HCT116 (cell line): ENCODE measurements around the gene AFDN. TPM values are rescaled to one million over a fixed set of nuclear protein-coding genes. Genes with fewer than 3 reads are reported as not detected.

Experiments
- ATAC-seq: fragments of 200-7000 bp; cut with Tn5 transposase; 2 replicates; pipeline ENCODE4 v1.9.1; 2020; ENCODE audit warnings: mild to moderate bottlenecking, moderate library complexity
- BruUV-seq: library from RNA; stranded (reverse); fragments of 400-500 nt; replicated peaks from 2 replicates; lab custom pipeline; 2021; lab: Mats Ljungman, UMichigan
- CTCF ChIA-PET: fragments of 300-600 bp; sonication (Branson Sonifier 250); formaldehyde crosslinking; loops from one replicate; lab custom pipeline; 2021; ENCODE audit warnings: antibody characterized with exemption; lab: Charles Lee
- POLR2A ChIA-PET: fragments of 300-600, 350-600 bp; sonication (Branson Sonifier 250); formaldehyde crosslinking; loops from one replicate; lab custom pipeline; 2021; ENCODE audit warnings: antibody characterized with exemption; lab: Charles Lee
- RAD21 ChIA-PET, 2 experiments: fragments of 300-600 bp; sonication (Branson Sonifier 250); formaldehyde crosslinking; loops; one replicate each; lab custom pipeline; 2023; ENCODE audit warnings: low total read pairs in 2 of 2; ENCODE audit not compliant: uncharacterized antibody in 2 of 2, unreplicated experiment in 2 of 2, low non-redundant PET in 1 of 2; lab: Charles Lee
- DNase-seq: peaks from one replicate; pipeline ENCODE4 v3.0.0-alpha.2; 2010; ENCODE audit warnings: low read depth, low spot score
- H2AFZ ChIP-seq: fragments of 200-600 bp; shearing (Covaris generic), sonication (generic); 2 replicates; pipeline ENCODE4 v1.6.1; 2017; ENCODE audit warnings: low read depth, mixed run types, mixed read lengths, antibody characterized with exemption, low read length; ENCODE audit not compliant: poor library complexity, severe bottlenecking
- H3K27ac ChIP-seq: 2 replicates; pipeline ENCODE4 v1.5.1; 2012; ENCODE audit warnings: low read depth, low read length
- H3K27me3 ChIP-seq: fragments of 200-600 bp; sonication (generic); 2 replicates; pipeline ENCODE4 v1.6.1; 2016; ENCODE audit warnings: mixed run types, low read length, mixed read lengths; ENCODE audit not compliant: insufficient read depth
- H3K36me3 ChIP-seq, 2 experiments: fragments of 200-500 bp in 1 of 2; fragments of 200-600 bp in 1 of 2; sonication (Bioruptor generic) in 1 of 2; sonication (generic) in 1 of 2; 2 replicates each; pipeline versions ENCODE4 v1.5.1 to v1.6.1; 2014 to 2016; ENCODE audit warnings: low read length in 2 of 2, inconsistent platforms in 1 of 2, mixed read lengths in 1 of 2, mixed run types in 1 of 2; ENCODE audit not compliant: insufficient read depth in 2 of 2, control insufficient read depth in 1 of 2
- H3K4me1 ChIP-seq, 2 experiments: fragments of 200-600 bp in 1 of 2; sonication (generic) in 1 of 2; 2 replicates each; pipeline versions ENCODE4 v1.5.1 to v1.6.1; 2012 to 2017; ENCODE audit warnings: low read length in 2 of 2, inconsistent platforms in 1 of 2, mild to moderate bottlenecking in 1 of 2, mixed read lengths in 1 of 2, mixed run types in 1 of 2, moderate library complexity in 1 of 2; ENCODE audit not compliant: insufficient read depth in 2 of 2, control insufficient read depth in 1 of 2
- H3K4me2 ChIP-seq: fragments of 200-600 bp; sonication (generic); 2 replicates; pipeline ENCODE4 v1.6.1; 2017; ENCODE audit warnings: mixed run types, low read length, mixed read lengths
- H3K4me3 ChIP-seq, 2 experiments: fragments of 200-600 bp in 1 of 2; sonication (generic) in 1 of 2; replicated peaks in 1 of 2; 2 replicates each; pipeline ENCODE4 v1.5.1; 2011 to 2016; ENCODE audit warnings: low read length in 2 of 2, control low read depth in 1 of 2, low read depth in 1 of 2, mild to moderate bottlenecking in 1 of 2, mixed read lengths in 1 of 2, mixed run types in 1 of 2
- H3K79me2 ChIP-seq: fragments of 200-600 bp; sonication (generic); 2 replicates; pipeline ENCODE4 v1.6.1; 2017; ENCODE audit warnings: mild to moderate bottlenecking, mixed run types, low read length, moderate library complexity, mixed read lengths; ENCODE audit not compliant: insufficient read depth
- H3K9ac ChIP-seq: fragments of 200-600 bp; sonication (generic); 2 replicates; pipeline ENCODE4 v1.6.1; 2016; ENCODE audit warnings: low read length, mixed read lengths
- H3K9me2 ChIP-seq: fragments of 200-600 bp; sonication (generic), shearing (Covaris generic); 2 replicates; pipeline ENCODE4 v1.6.1; 2017; ENCODE audit warnings: mixed run types, mild to moderate bottlenecking, moderate library complexity; ENCODE audit not compliant: insufficient read depth
- H3K9me3 ChIP-seq, 2 experiments: fragments of 200-500 bp in 1 of 2; fragments of 200-600 bp in 1 of 2; sonication (Bioruptor generic) in 1 of 2; sonication (generic) in 1 of 2; 2 replicates each; pipeline ENCODE4 v1.6.1; 2014 to 2017; ENCODE audit warnings: low read length in 2 of 2, mixed read lengths in 2 of 2, inconsistent platforms in 1 of 2, low read depth in 1 of 2, mild to moderate bottlenecking in 1 of 2, mixed run types in 1 of 2, moderate library complexity in 1 of 2; ENCODE audit not compliant: control insufficient read depth in 1 of 2, insufficient read depth in 1 of 2
- H4K20me1 ChIP-seq: fragments of 200-600 bp; sonication (generic), shearing (Covaris generic); 2 replicates; pipeline ENCODE4 v1.6.1; 2017; ENCODE audit warnings: mixed run types, mild to moderate bottlenecking, moderate library complexity; ENCODE audit not compliant: insufficient read depth
- CBX3 ChIP-seq: IDR thresholded peaks from 2 replicates; pipeline ENCODE4 v1.6.1; 2012; ENCODE audit warnings: low read depth
- CTCF ChIP-seq, 3 experiments: fragments of 200-600 bp in 1 of 3; sonication (generic) in 1 of 3; IDR thresholded peaks in 2 of 3; conservative IDR thresholded peaks in 1 of 3; 2 replicates each; pipeline ENCODE4 v1.5.1; 2012 to 2017; ENCODE audit warnings: low read depth in 2 of 3, low read length in 2 of 3, antibody characterized with exemption in 1 of 3, borderline replicate concordance in 1 of 3, control low read depth in 1 of 3, mild to moderate bottlenecking in 1 of 3, mixed read lengths in 1 of 3, mixed run types in 1 of 3, moderate library complexity in 1 of 3; ENCODE audit not compliant: insufficient read depth in 1 of 3
- POLR2AphosphoS5 ChIP-seq: IDR thresholded peaks from 2 replicates; pipeline ENCODE4 v1.6.1; 2011; ENCODE audit warnings: mild to moderate bottlenecking, low read depth, low read length, moderate library complexity
- REST ChIP-seq: IDR thresholded peaks from 2 replicates; pipeline ENCODE4 v1.6.1; 2012; ENCODE audit warnings: low read depth
- ZNF274 ChIP-seq: fragments of 200-500 bp; sonication (Bioruptor generic); IDR thresholded peaks from 2 replicates; pipeline ENCODE4 v1.6.1; 2014; ENCODE audit warnings: mild to moderate bottlenecking, low read depth, low read length, inconsistent platforms
- intact Hi-C: fragments of 100-400 bp; cut with micrococcal nuclease; formaldehyde crosslinking; loops from 2 replicates; pipeline ENCODE4 v1.10.0; 2022
- total RNA-seq: library from RNA; stranded (reverse); gene quantifications from one replicate; pipeline ENCODE4 v1.2.1, GENCODE V29; 2021; ENCODE audit not compliant: unreplicated experiment

Gene AFDN
- total RNA-seq, 1 experiment from 2014 or later: 59.4 TPM

- H3K9me3 ChIP-seq: no peaks in the 10 kb centered on the region
- ChIA-PET RAD21 (no interaction called here), POLR2A (no interaction called here), CTCF (no interaction called here)
- no peaks in the 10 kb centered on the region for H3K36me3 ChIP-seq
- H3K4me1 ChIP-seq: peaks cover 14 to 48% of the 10 kb centered on the region in 2 experiments
- peak; percentile 81 for ATAC-seq
- peak; percentile 34; the same call in 1 of the 2 replicates for TF ChIP-seq POLR2AphosphoS5
- TF ChIP-seq REST: no peak
- no peak for TF ChIP-seq ZNF274
- TF ChIP-seq CBX3: no peak
- peak in 2 of 3 experiments; percentile 18 to 31; a peak in 2 of 6 replicates for TF ChIP-seq CTCF (IDR thresholded peaks at IDR 0.05 in 2 of 3, conservative IDR thresholded peaks at IDR 0.05 in 1 of 3; ENCODE audit: borderline replicate concordance in 1 of 3, insufficient read depth in 1 of 3, low read depth in 2 of 3, low read length in 2 of 3)
- peaks cover 23% of the 10 kb centered on the region; the same call in 1 of the 2 replicates for H4K20me1 ChIP-seq
- no peaks in the 10 kb centered on the region for H3K9me2 ChIP-seq
- peaks cover 39% of the 10 kb centered on the region for H3K79me2 ChIP-seq
- peak overlapping the region; percentile 62 for H3K9ac ChIP-seq
- H3K4me3 ChIP-seq: peak overlapping the region; percentile 71 to 78
- H3K4me2 ChIP-seq: peak overlapping the region; percentile 98
- intact Hi-C loops: no loop called here
- H2AFZ ChIP-seq: peak overlapping the region; percentile 75
- BruUV-seq: no TSS peak
- no peak for DNase-seq
- no peaks in the 10 kb centered on the region for H3K27me3 ChIP-seq
- peak overlapping the region; percentile 77; the same call in 1 of the 2 replicates for H3K27ac ChIP-seq
Measured at GRCh38 chr6:167826230-167826895, 348 bp upstream of the AFDN start.
